Neural progenitor cell (in vitro differentiated cells): ENCODE results near the gene MYO5A.

Experiments used
- EZH2 ChIP-seq: fragments of 200-600 bp; sonication (generic); IDR thresholded peaks from 2 replicates; pipeline ENCODE4 v1.6.1; 2017; ENCODE audit warnings: antibody characterized with exemption, mild to moderate bottlenecking, moderate library complexity
- EZH2phosphoT487 ChIP-seq: fragments of 200-600 bp; sonication (generic); IDR thresholded peaks from 2 replicates; pipeline ENCODE4 v1.6.1; 2017; ENCODE audit warnings: antibody characterized with exemption
- TF ChIP-seq, protein P1 (sequence below): fragments of 200-600 bp; sonication (generic); IDR thresholded peaks from 2 replicates; pipeline ENCODE4 v1.5.1; 2017; ENCODE audit warnings: antibody characterized with exemption, mild to moderate bottlenecking

GRCh38 chr15:52344592-52344991, 184.1 kb downstream of the MYO5A start:
- no peak for TF ChIP-seq EZH2phosphoT487
- TF ChIP-seq, protein P1, sequence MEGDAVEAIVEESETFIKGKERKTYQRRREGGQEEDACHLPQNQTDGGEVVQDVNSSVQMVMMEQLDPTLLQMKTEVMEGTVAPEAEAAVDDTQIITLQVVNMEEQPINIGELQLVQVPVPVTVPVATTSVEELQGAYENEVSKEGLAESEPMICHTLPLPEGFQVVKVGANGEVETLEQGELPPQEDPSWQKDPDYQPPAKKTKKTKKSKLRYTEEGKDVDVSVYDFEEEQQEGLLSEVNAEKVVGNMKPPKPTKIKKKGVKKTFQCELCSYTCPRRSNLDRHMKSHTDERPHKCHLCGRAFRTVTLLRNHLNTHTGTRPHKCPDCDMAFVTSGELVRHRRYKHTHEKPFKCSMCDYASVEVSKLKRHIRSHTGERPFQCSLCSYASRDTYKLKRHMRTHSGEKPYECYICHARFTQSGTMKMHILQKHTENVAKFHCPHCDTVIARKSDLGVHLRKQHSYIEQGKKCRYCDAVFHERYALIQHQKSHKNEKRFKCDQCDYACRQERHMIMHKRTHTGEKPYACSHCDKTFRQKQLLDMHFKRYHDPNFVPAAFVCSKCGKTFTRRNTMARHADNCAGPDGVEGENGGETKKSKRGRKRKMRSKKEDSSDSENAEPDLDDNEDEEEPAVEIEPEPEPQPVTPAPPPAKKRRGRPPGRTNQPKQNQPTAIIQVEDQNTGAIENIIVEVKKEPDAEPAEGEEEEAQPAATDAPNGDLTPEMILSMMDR = no peak
- TF ChIP-seq EZH2 = no peak
